WTC11 (cell line): Measurements from ENCODE around the gene PRM2. TPM values are rescaled to one million over a fixed set of nuclear protein-coding genes. Genes with fewer than 3 reads are reported as not detected.

Experiments used
- ATAC-seq: fragments of 200-7000 bp; cut with Tn5 transposase; 2 replicates; pipeline ENCODE4 v1.10.0; 2021; ENCODE audit warnings: mild to moderate bottlenecking, moderate library complexity
- CTCF ChIA-PET: fragments of 300-600 bp; sonication (Branson Sonifier 250); formaldehyde crosslinking; loops from one replicate; lab custom pipeline; 2021; ENCODE audit warnings: antibody characterized with exemption; lab: Charles Lee
- POLR2A ChIA-PET: fragments of 350-600 bp; sonication (Branson Sonifier 250); formaldehyde crosslinking; loops from one replicate; lab custom pipeline; 2021; ENCODE audit warnings: antibody characterized with exemption; lab: Charles Lee
- DNase-seq: peaks from one replicate; pipeline ENCODE4 v3.0.0; 2021; ENCODE audit warnings: low spot score
- H3K27ac Mint-ChIP-seq: 2 replicates; pipeline ENCODE4 v1.8.0; 2021; ENCODE audit warnings: mixed read lengths
- H3K27me3 Mint-ChIP-seq: 2 replicates; pipeline ENCODE4 v1.8.0; 2021; ENCODE audit warnings: low read depth, mild to moderate bottlenecking, moderate library complexity, mixed read lengths
- H3K36me3 Mint-ChIP-seq: 2 replicates; pipeline ENCODE4 v1.8.0; 2021; ENCODE audit warnings: mixed read lengths
- H3K4me1 Mint-ChIP-seq: 2 replicates; pipeline ENCODE4 v1.8.0; 2022; ENCODE audit warnings: mixed read lengths
- H3K4me3 Mint-ChIP-seq: 2 replicates; pipeline ENCODE4 v1.8.0; 2021; ENCODE audit warnings: mild to moderate bottlenecking, moderate library complexity, mixed read lengths
- H3K9me3 Mint-ChIP-seq: 2 replicates; pipeline ENCODE4 v1.8.0; 2021; ENCODE audit warnings: mixed read lengths
- AR ChIP-seq: fragments of 250-450 bp; sonication (Bioruptor Pico); IDR thresholded peaks from 2 replicates; pipeline ENCODE4 v1.9.0; 2021; ENCODE audit warnings: mild to moderate bottlenecking
- CREB1 ChIP-seq: sonication (generic); formaldehyde crosslinking; IDR thresholded peaks from 2 replicates; pipeline ENCODE4 v1.8.0; 2023; ENCODE audit warnings: mild to moderate bottlenecking, missing genetic modification reagents
- CREM ChIP-seq: sonication (generic); formaldehyde crosslinking; IDR thresholded peaks from 2 replicates; pipeline ENCODE4 v1.8.1; 2022; ENCODE audit warnings: mild to moderate bottlenecking, missing genetic modification reagents, moderate library complexity
- FOXP4 ChIP-seq: sonication (generic); formaldehyde crosslinking; IDR thresholded peaks from 2 replicates; pipeline ENCODE4 v1.8.0; 2022; ENCODE audit warnings: mild to moderate bottlenecking, missing genetic modification reagents
- GTF2I ChIP-seq: fragments of 250-450 bp; sonication (Bioruptor Pico); conservative IDR thresholded peaks from 2 replicates; pipeline ENCODE4 v1.4.0; 2021; ENCODE audit warnings: mild to moderate bottlenecking
- KAT7 ChIP-seq: sonication (generic); formaldehyde crosslinking; IDR thresholded peaks from 2 replicates; pipeline ENCODE4 v1.8.1; 2023; ENCODE audit warnings: missing genetic modification reagents, mild to moderate bottlenecking, borderline replicate concordance
- NFATC4 ChIP-seq: fragments of 250-450 bp; sonication (Bioruptor Pico); IDR thresholded peaks from 2 replicates; pipeline ENCODE4 v1.9.0; 2021; ENCODE audit warnings: mild to moderate bottlenecking
- NFYB ChIP-seq: sonication (generic); formaldehyde crosslinking; conservative IDR thresholded peaks from 2 replicates; pipeline ENCODE4 v1.8.0; 2022; ENCODE audit warnings: low read depth, missing genetic modification reagents
- NR1H2 ChIP-seq: sonication (generic); formaldehyde crosslinking; IDR thresholded peaks from 2 replicates; pipeline ENCODE4 v1.9.0; 2021; ENCODE audit warnings: mild to moderate bottlenecking, moderate library complexity, missing genetic modification reagents
- OVOL2 ChIP-seq: fragments of 250-450 bp; sonication (Bioruptor Pico); IDR thresholded peaks from 2 replicates; pipeline ENCODE4 v1.9.0; 2021; ENCODE audit warnings: mild to moderate bottlenecking, borderline replicate concordance
- SMAD4 ChIP-seq: sonication (generic); formaldehyde crosslinking; IDR thresholded peaks from 2 replicates; pipeline ENCODE4 v1.8.0; 2022; ENCODE audit warnings: mild to moderate bottlenecking, missing genetic modification reagents
- SP1 ChIP-seq: sonication (generic); formaldehyde crosslinking; conservative IDR thresholded peaks from 2 replicates; pipeline ENCODE4 v1.8.1; 2022; ENCODE audit warnings: missing genetic modification reagents
- TEAD1 ChIP-seq: sonication (generic); formaldehyde crosslinking; IDR thresholded peaks from 2 replicates; pipeline ENCODE4 v1.8.0; 2022; ENCODE audit warnings: mild to moderate bottlenecking, missing genetic modification reagents
- TP53 ChIP-seq: sonication (generic); formaldehyde crosslinking; IDR thresholded peaks from 2 replicates; pipeline ENCODE4 v1.8.1; 2023; ENCODE audit warnings: mild to moderate bottlenecking, missing genetic modification reagents
- ZNF532 ChIP-seq: fragments of 250-450 bp; sonication (Bioruptor Pico); IDR thresholded peaks from 2 replicates; pipeline ENCODE4 v1.9.0; 2021; ENCODE audit warnings: mild to moderate bottlenecking, borderline replicate concordance
- total RNA-seq: library from RNA; stranded (reverse); gene quantifications from 3 replicates; pipeline ENCODE4 v1.2.3, GENCODE V29; 2021
- TF ChIP-seq, protein P1 (sequence below): sonication (generic); formaldehyde crosslinking; IDR thresholded peaks from 2 replicates; pipeline ENCODE4 v1.8.0; 2023; ENCODE audit warnings: missing genetic modification reagents, mild to moderate bottlenecking, borderline replicate concordance
- TF ChIP-seq, protein P2 (sequence below): sonication (generic); formaldehyde crosslinking; conservative IDR thresholded peaks from 2 replicates; pipeline ENCODE4 v1.8.1; 2022; ENCODE audit warnings: mild to moderate bottlenecking, missing genetic modification reagents

Gene PRM2
- total RNA-seq, 1 experiment from 2014 or later = not detected

GRCh38 chr16:11300560-11300892 lies 24.2 kb upstream of the PRM2 start (continued):
- TF ChIP-seq ZNF532 (CRISPR knock-in tag) (no peak), SP1 (no peak), TP53 (no peak), KAT7 (no peak), TEAD1 (no peak), NFYB (CRISPR knock-in tag) (no peak), OVOL2 (CRISPR knock-in tag) (no peak), NR1H2 (CRISPR knock-in tag) (no peak), CREB1 (CRISPR knock-in tag) (no peak), CREM (CRISPR knock-in tag) (no peak), SMAD4 (CRISPR knock-in tag) (no peak), NFATC4 (CRISPR knock-in tag) (no peak)
- TF ChIP-seq, all 79 proteins: peak for 0

- no peaks in the 10 kb centered on the region for H3K27me3 Mint-ChIP-seq
- POLR2A ChIA-PET = no interaction called here
- H3K9me3 Mint-ChIP-seq = no peaks in the 10 kb centered on the region
- ATAC-seq = no peak
- CTCF ChIA-PET = interaction anchor here (3.4 kb wide), 1 partner anchor 43 kb away, joined by 29 read pairs; the partner anchor contains the start of gene SOCS1
- no peaks in the 10 kb centered on the region for H3K36me3 Mint-ChIP-seq
- no peak for TF ChIP-seq KAT7
- TF ChIP-seq, protein P1, sequence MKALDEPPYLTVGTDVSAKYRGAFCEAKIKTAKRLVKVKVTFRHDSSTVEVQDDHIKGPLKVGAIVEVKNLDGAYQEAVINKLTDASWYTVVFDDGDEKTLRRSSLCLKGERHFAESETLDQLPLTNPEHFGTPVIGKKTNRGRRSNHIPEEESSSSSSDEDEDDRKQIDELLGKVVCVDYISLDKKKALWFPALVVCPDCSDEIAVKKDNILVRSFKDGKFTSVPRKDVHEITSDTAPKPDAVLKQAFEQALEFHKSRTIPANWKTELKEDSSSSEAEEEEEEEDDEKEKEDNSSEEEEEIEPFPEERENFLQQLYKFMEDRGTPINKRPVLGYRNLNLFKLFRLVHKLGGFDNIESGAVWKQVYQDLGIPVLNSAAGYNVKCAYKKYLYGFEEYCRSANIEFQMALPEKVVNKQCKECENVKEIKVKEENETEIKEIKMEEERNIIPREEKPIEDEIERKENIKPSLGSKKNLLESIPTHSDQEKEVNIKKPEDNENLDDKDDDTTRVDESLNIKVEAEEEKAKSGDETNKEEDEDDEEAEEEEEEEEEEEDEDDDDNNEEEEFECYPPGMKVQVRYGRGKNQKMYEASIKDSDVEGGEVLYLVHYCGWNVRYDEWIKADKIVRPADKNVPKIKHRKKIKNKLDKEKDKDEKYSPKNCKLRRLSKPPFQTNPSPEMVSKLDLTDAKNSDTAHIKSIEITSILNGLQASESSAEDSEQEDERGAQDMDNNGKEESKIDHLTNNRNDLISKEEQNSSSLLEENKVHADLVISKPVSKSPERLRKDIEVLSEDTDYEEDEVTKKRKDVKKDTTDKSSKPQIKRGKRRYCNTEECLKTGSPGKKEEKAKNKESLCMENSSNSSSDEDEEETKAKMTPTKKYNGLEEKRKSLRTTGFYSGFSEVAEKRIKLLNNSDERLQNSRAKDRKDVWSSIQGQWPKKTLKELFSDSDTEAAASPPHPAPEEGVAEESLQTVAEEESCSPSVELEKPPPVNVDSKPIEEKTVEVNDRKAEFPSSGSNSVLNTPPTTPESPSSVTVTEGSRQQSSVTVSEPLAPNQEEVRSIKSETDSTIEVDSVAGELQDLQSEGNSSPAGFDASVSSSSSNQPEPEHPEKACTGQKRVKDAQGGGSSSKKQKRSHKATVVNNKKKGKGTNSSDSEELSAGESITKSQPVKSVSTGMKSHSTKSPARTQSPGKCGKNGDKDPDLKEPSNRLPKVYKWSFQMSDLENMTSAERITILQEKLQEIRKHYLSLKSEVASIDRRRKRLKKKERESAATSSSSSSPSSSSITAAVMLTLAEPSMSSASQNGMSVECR (CRISPR knock-in tag) = no peak
- TF ChIP-seq, protein P2, sequence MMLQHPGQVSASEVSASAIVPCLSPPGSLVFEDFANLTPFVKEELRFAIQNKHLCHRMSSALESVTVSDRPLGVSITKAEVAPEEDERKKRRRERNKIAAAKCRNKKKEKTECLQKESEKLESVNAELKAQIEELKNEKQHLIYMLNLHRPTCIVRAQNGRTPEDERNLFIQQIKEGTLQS (CRISPR knock-in tag) = no peak
- no peak for TF ChIP-seq FOXP4 (CRISPR knock-in tag)
- no peak for TF ChIP-seq ZNF532 (CRISPR knock-in tag)
- no peak for TF ChIP-seq AR (CRISPR knock-in tag)
- TF ChIP-seq GTF2I = no peak
- H3K27ac Mint-ChIP-seq = no peak overlapping the region
- peaks cover 41% of the 10 kb centered on the region for H3K4me1 Mint-ChIP-seq
- DNase-seq = no peak
- H3K4me3 Mint-ChIP-seq = no peak overlapping the region
Measured at GRCh38 chr16:11299865-11300559, 23.7 kb upstream of the PRM2 start.
